MG63 (cell line): ENCODE measurements around the gene ROR2. TPM values are rescaled to one million over a fixed set of nuclear protein-coding genes. Genes with fewer than 3 reads are reported as not detected.
"Not testable (repeated sequence)": the region's sequence is repeated elsewhere in the genome, so short reads cannot be mapped to it uniquely, and the experiment has no call there.

Experiments
- DNase-seq: peaks from one replicate; pipeline ENCODE4 v3.0.0-alpha.2; 2020
- H3K27me3 ChIP-seq: fragments of 250-450 bp; sonication (Bioruptor Pico); 2 replicates; pipeline ENCODE4 v1.5.1; 2020; ENCODE audit warnings: mild to moderate bottlenecking, moderate library complexity
- H3K36me3 ChIP-seq: fragments of 250-450 bp; sonication (Bioruptor Pico); 2 replicates; pipeline ENCODE4 v1.5.1; 2020; ENCODE audit warnings: mild to moderate bottlenecking, moderate library complexity
- H3K4me3 ChIP-seq: fragments of 250-450 bp; sonication (Bioruptor Pico); 2 replicates; pipeline ENCODE4 v1.5.1; 2020; ENCODE audit warnings: mild to moderate bottlenecking, moderate library complexity
- H3K9me3 ChIP-seq: fragments of 250-450 bp; sonication (Bioruptor Pico); 2 replicates; pipeline ENCODE4 v1.5.1; 2020; ENCODE audit warnings: mild to moderate bottlenecking, moderate library complexity
- total RNA-seq: library from RNA; depleted of rRNA; stranded (reverse); fragments of >200 nt; shearing (Covaris generic); gene quantifications from 2 replicates; pipeline ENCODE4 v1.2.3, GENCODE V29; 2014; ENCODE audit warnings: low replicate concordance; rRNA removed

Gene ROR2
- 0.20 TPM in 1 of 2 replicates, not detected in the other for total RNA-seq

GRCh38 chr9:91949946-91950664 lies at the start of gene ROR2:
Gene ROR2, minus strand, starts transcription at chr9:91950228.
- H3K27me3 ChIP-seq = peaks cover 29% of the 10 kb centered on the region
- no peaks in the 10 kb centered on the region for H3K36me3 ChIP-seq
- H3K4me3 ChIP-seq = peak within 1 kb of the TSS; percentile 34
- peak; percentile 54 for DNase-seq
- 0 out of 2 replicates have a peak, but pooled peaks cover 4% of the 10 kb centered on the region for H3K9me3 ChIP-seq

GRCh38 chr9:91995000-91995655 lies 45.1 kb upstream of the ROR2 start:
- peaks cover 8% of the 10 kb centered on the region; the same call in 1 of the 2 replicates for H3K27me3 ChIP-seq
- DNase-seq = no peak

GRCh38 chr9:91994422-91994821 lies 44.4 kb upstream of the ROR2 start:
- Histone ChIP-seq H3K9me3 (no peaks in the 10 kb centered on the region), H3K36me3 (no peaks in the 10 kb centered on the region)

More at GRCh38 chr9:91995000-91995655, 45.1 kb upstream of the ROR2 start:
- H3K36me3 ChIP-seq = no peaks in the 10 kb centered on the region
- H3K9me3 ChIP-seq = no peaks in the 10 kb centered on the region
- no peak overlapping the region for H3K4me3 ChIP-seq

GRCh38 chr9:91992461-91993041 lies 42.5 kb upstream of the ROR2 start:
- peak; percentile 7 for DNase-seq
- no peak overlapping the region for H3K4me3 ChIP-seq
- H3K9me3 ChIP-seq = no peaks in the 10 kb centered on the region
- no peaks in the 10 kb centered on the region for H3K36me3 ChIP-seq
- H3K27me3 ChIP-seq = peaks cover 8% of the 10 kb centered on the region; the same call in 1 of the 2 replicates

More at GRCh38 chr9:91994422-91994821, 44.4 kb upstream of the ROR2 start:
- H3K27me3 ChIP-seq = peaks cover 8% of the 10 kb centered on the region; the same call in 1 of the 2 replicates
- no peak overlapping the region for H3K4me3 ChIP-seq
- DNase-seq = no peak

- no peak for DNase-seq
- H3K27me3 ChIP-seq = peaks cover 8% of the 10 kb centered on the region; the same call in 1 of the 2 replicates
- no peaks in the 10 kb centered on the region for H3K36me3 ChIP-seq
- no peaks in the 10 kb centered on the region for H3K9me3 ChIP-seq
- no peak overlapping the region for H3K4me3 ChIP-seq
These were observed 41.8 kb upstream of the ROR2 start for GRCh38 chr9:91991721-91992341.

- Histone ChIP-seq H3K9me3 (no peaks in the 10 kb centered on the region), H3K4me3 (no peak overlapping the region), H3K36me3 (no peaks in the 10 kb centered on the region), H3K27me3 (no peaks in the 10 kb centered on the region)
- DNase-seq = no peak
These were observed 36.2 kb upstream of the ROR2 start for GRCh38 chr9:91986248-91986647.

- Histone ChIP-seq H3K27me3 (no peaks in the 10 kb centered on the region), H3K36me3 (no peaks in the 10 kb centered on the region), H3K4me3 (no peak overlapping the region), H3K9me3 (no peaks in the 10 kb centered on the region)
- no peak for DNase-seq
These were observed 35.7 kb upstream of the ROR2 start for GRCh38 chr9:91985692-91986091.

GRCh38 chr9:91978740-91979414 lies 28.8 kb upstream of the ROR2 start:
- peak; percentile 35 for DNase-seq
- H3K4me3 ChIP-seq = no peak overlapping the region
- H3K36me3 ChIP-seq = no peaks in the 10 kb centered on the region
- no peaks in the 10 kb centered on the region for H3K27me3 ChIP-seq
- no peaks in the 10 kb centered on the region for H3K9me3 ChIP-seq

GRCh38 chr9:91975254-91975653 lies 25.2 kb upstream of the ROR2 start:
- not testable (repeated sequence) for H3K4me3 ChIP-seq, H3K36me3 ChIP-seq, H3K9me3 ChIP-seq, H3K27me3 ChIP-seq, DNase-seq

GRCh38 chr9:91972711-91973110 lies 22.7 kb upstream of the ROR2 start:
- Histone ChIP-seq H3K27me3 (0 out of 2 replicates have a peak, but pooled peaks cover 2% of the 10 kb centered on the region), H3K9me3 (no peaks in the 10 kb centered on the region)
- no peak for DNase-seq

GRCh38 chr9:91972076-91972626 lies 22.1 kb upstream of the ROR2 start:
- Histone ChIP-seq H3K4me3 (no peak overlapping the region), H3K36me3 (no peaks in the 10 kb centered on the region), H3K27me3 (0 out of 2 replicates have a peak, but pooled peaks cover 5% of the 10 kb centered on the region), H3K9me3 (no peaks in the 10 kb centered on the region)
- no peak for DNase-seq

More at GRCh38 chr9:91972711-91973110, 22.7 kb upstream of the ROR2 start:
- Histone ChIP-seq H3K4me3 (no peak overlapping the region), H3K36me3 (no peaks in the 10 kb centered on the region)

- Histone ChIP-seq H3K36me3 (no peaks in the 10 kb centered on the region), H3K27me3 (0 out of 2 replicates have a peak, but pooled peaks cover 5% of the 10 kb centered on the region), H3K4me3 (no peak overlapping the region), H3K9me3 (no peaks in the 10 kb centered on the region)
- no peak for DNase-seq
These were observed 17.2 kb upstream of the ROR2 start for GRCh38 chr9:91967259-91967658.

- no peaks in the 10 kb centered on the region for H3K9me3 ChIP-seq
- H3K27me3 ChIP-seq = 0 out of 2 replicates have a peak, but pooled peaks cover 5% of the 10 kb centered on the region
- no peaks in the 10 kb centered on the region for H3K36me3 ChIP-seq
- DNase-seq = no peak
- no peak overlapping the region for H3K4me3 ChIP-seq
These were observed 16.5 kb upstream of the ROR2 start for GRCh38 chr9:91966503-91966902.

- Histone ChIP-seq H3K27me3 (0 out of 2 replicates have a peak, but pooled peaks cover 3% of the 10 kb centered on the region), H3K9me3 (no peaks in the 10 kb centered on the region), H3K4me3 (no peak overlapping the region), H3K36me3 (no peaks in the 10 kb centered on the region)
- no peak for DNase-seq
These were observed 13.7 kb upstream of the ROR2 start for GRCh38 chr9:91963711-91964240.

- no peak overlapping the region for H3K4me3 ChIP-seq
- H3K27me3 ChIP-seq = no peaks in the 10 kb centered on the region
- H3K9me3 ChIP-seq = no peaks in the 10 kb centered on the region
- no peaks in the 10 kb centered on the region for H3K36me3 ChIP-seq
- DNase-seq = no peak
These were observed 10.3 kb upstream of the ROR2 start for GRCh38 chr9:91960367-91960766.

GRCh38 chr9:91958174-91958573 lies 8.1 kb upstream of the ROR2 start:
- no peaks in the 10 kb centered on the region for H3K36me3 ChIP-seq

More at GRCh38 chr9:91958174-91958573, 8.1 kb upstream of the ROR2 start:
- DNase-seq = no peak
- Histone ChIP-seq H3K9me3 (no peaks in the 10 kb centered on the region), H3K4me3 (no peak overlapping the region), H3K27me3 (no peaks in the 10 kb centered on the region)
